Measurements from ENCODE around the gene FDX1.

Gene FDX1

GRCh38 chr11:110470716-110471115, 41.0 kb downstream of the FDX1 start:
- no peak for DNase-seq

GRCh38 chr11:110471371-110471770, 41.6 kb downstream of the FDX1 start:
- DNase-seq = no peak

GRCh38 chr11:110472858-110473257, 43.1 kb downstream of the FDX1 start:
- no peak for DNase-seq

GRCh38 chr11:110473706-110474105, 44.0 kb downstream of the FDX1 start:
- DNase-seq = no peak

DNA sequence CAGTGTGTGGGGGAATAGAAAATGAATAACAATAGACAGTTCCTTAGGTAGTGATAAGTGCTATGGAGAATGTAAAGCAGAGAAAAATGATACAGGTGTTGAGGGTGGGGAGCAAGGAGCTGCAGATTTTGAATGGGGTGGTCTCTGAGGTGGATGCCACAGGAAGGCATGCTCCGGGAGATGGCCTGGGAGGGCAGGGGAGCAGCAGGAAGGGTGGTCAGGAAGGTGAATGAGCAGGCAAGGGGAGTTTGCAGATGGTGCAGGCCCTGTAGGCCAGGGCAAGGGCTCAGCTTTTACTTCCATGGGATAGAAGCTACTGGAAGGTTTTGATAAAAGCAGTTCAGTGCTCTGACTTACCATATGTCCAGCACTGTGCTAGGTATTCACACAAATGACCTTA, 44.8 kb downstream of the FDX1 start:
- no peak for DNase-seq

DNA sequence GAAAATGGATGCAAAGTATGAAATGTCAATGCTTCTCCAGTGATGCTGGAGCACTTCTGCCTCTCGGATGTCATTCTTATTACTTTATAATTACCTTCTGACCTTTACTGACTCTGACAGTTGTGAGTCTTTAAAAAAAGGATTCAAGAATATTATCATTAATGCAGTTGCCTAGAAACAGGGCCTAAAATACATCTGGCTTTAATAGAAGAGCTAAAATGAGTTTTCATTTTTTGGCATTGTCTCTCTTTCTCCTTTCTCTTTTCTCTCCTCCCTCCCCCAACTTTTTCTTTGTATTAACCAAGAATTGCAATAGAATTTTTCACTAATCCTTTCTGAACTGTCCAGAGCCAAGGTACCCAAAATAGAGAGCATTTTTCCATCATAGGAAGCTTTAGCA, 45.9 kb downstream of the FDX1 start:
- no peak for DNase-seq

DNA sequence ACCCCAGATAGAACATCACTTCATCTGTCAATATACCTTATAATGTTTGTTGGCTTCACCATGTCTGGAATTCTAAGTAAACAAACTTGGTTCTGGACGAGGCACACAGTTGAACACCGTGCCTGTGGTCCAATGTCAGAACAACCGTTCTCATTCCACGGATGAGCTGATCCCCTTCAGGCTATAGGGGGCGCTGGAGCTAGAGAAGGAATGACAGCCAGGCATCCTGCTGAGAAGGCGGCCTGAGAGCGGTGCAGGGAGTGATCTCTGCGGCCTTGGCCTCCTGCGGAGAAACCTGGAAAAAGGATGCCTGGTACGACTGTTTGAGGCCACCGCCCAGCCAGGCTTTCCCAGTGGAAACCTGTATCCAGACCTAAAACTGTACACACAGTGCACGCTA, 48.7 kb downstream of the FDX1 start:
- DNase-seq = no peak

DNA sequence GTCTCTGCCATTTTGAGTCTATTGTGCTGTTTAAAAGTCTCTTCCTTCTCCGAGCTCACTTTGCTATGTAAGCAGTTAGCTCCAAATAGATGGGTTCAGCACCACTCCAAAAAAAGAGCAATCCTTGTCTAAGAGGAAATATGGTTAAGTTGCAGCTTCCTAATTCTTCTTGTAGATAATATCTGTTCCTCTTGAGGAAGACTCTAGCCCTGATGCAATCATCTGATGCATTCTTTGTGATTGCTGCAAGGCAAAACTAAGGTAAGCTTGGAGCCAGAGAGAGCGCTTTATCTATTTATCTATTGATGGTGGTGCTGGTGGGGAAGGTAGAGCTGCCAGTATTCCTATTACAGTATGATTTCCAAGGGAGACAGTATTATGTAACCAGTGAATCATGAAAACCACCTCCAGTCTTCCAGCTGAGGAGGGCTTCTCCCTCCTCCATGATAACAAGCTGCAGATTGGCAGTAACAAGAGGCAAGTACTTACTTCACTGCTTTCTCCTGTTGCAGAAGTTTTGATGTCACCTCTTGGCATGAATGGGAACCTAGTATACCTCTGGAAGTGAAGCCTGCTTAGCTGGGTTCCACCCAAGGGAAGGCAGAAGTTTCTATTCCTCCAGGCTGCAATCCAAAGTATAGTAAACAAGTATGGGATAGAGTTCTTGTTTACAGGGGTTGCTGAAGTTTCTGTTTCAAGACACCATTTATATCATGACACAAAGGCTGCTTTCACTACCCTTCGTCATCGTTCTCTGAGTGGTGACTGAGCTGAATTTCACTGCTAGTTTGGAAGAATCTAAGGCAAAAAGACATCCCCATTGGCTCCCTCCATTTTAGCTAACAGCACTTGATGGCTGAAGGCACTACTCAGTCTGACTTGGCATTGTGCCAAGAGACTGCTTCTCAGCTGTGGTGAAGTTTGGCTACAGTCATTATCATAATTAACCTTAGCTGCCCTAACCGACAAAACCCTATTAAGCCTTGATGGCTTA, 49.7 kb downstream of the FDX1 start:
- DNase-seq = no peak

DNA sequence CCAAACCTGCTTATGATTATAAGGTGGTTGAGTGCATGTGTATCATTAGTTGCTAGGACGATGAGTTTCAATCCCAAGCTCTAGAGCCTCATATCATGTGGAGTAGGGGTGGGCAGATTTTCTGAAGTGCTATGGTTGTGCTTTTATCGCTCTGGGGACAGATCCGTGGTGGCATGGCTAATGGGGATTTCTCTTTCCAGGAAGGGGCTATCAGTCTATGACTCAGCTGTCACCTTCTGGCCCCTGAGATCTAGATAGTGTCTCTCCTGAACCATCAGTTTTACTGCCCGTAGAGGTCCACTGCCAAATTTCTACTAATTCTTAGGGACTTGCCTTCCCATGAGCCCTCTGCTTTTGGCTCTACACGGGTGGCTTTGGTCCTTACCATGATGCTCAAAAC, 51.8 kb downstream of the FDX1 start:
- no peak for DNase-seq

GRCh38 chr11:110486156-110486555, 56.4 kb downstream of the FDX1 start:
- no peak for DNase-seq

DNA sequence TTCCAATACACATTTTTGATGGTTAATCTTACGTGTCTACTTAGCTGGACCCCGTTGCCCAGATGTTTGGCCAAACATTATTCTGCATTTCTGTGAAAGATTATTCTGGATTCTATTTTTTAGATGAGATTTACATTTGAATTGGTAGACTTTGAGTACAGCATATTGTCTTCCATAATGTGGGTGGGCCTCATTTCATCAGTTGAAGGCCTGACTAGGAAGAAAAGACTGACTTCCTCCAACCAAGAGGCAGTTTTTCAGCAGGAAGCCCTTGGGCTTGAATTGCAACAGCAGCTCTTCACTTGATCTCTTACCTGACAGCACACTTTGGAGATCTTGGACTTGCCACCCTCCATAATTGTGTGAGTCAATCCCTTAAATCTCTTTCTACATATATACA, 58.7 kb downstream of the FDX1 start:
- no peak for DNase-seq

- DNase-seq = no peak
Measured at GRCh38 chr11:110490886-110491285, 61.1 kb downstream of the FDX1 start.

DNA sequence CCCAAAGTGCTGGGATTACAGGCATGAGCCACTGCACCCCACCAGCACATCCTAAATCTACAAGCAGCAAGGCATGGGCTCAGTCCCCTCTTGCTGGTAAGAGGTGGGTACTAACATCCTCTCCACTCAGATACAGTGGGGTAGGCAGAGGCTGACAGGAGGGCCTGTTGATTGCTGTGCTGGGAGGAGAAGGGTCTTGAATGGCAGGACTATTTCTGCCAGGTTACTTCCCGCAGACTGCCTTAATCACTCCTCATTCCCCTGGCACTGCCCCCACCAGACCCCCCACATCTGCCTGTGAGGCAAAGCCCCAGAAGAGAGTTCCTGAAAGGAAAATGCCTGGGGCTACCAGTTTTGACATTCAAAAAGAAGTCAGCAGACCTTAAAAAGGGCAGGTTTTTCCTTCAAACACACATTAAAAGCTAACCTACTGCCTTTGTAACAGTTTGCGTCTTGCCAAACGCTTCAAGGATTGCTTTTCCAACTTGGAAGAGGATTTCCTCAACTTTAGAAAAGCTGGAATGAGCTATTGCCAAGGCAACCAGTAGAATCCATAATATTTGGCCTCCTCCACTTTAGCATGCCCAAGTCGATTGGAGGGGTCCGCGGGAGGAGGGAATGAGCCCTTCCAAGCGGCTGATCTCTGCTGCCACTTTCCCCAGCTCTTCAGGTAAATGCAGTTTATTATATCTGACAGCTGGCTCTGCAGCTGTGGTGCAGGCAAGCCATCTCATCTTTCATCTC, 62.0 kb downstream of the FDX1 start:
- no peak for DNase-seq

GRCh38 chr11:110492321-110492685, 62.6 kb downstream of the FDX1 start:
- DNase-seq = no peak

GRCh38 chr11:110493346-110493745, 63.6 kb downstream of the FDX1 start:
- DNase-seq = no peak

DNA sequence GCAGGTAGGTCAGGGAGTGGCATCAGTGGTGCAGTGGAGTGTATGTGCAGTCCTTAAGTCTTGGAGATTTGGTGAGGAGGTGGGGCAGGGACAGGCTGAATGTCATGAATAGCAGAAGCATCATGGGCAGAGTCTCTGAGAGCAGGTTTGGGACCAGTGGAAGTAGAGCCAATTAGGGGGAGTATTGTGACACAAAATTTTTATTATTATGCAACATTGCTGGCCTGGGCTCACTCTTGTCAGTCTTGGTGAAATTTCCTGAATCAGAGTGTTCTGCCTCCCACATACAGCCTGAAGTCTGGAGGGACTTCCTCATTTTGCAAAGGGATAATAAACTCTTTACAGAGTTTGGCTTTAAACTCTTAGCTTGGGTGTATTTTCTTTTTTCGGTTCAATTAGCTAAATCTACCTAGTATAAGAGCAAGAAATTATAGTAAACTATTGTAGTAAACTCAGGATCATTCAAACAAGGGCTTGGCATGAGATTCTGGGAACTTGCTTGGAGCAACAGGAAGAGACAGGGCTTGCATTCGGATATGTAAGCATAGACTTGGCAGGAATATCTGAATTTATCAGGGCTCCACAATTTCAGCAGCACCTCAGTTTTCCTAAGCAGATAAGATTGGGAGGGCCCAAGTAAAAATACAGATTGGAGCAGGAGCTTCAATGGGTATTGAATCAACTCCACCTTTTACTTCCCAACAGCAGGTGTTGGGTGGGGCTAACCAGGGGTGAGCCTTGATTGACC, 67.7 kb downstream of the FDX1 start:
- no peak for DNase-seq

- DNase-seq = no peak
Measured at GRCh38 chr11:110501428-110501827, 71.7 kb downstream of the FDX1 start.

- no peak for DNase-seq
Measured at GRCh38 chr11:110505528-110506284, 76.0 kb downstream of the FDX1 start.

DNA sequence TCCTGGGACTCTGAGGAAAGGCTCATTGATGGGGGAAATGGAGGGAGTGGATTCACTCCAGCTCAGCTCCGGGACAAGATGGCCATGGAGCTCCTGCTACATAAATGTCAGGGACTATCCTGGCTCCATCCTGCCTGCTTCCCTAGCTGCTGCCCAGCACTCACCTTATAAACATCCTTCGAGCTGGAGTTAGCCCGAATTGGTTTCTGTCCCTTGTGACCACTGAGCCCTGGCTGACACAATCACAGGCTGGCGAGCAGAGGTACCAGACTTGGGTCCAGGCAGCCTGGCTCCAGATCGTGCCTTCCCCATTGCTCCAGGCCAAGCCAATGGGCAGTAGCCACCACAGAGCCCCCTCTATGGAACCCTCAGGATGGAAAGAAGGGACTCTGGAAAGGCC, 77.6 kb downstream of the FDX1 start:
- DNase-seq = no peak

GRCh38 chr11:110508786-110509185, 79.0 kb downstream of the FDX1 start:
- DNase-seq = no peak

DNA sequence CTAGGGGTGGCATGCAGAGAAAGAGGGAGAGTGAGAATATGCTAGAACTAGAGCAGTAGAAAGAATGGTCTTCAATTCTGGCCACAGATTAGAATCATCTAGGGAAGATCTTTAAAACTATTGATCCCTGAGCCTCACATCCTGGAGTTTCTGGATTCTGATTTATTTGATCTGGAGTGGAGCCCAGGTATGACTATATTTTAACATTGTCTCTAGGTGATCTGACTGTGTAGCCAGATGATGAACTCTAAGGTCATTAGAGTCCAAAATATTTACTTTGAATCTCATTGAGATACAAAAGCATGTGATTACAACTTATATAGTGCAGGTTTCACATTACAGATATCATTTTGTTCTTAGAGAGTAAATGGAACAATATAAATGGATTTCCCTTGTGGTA, 79.7 kb downstream of the FDX1 start:
- no peak for DNase-seq

- DNase-seq = no peak
Measured at GRCh38 chr11:110512026-110512425, 82.3 kb downstream of the FDX1 start.
